T follicular helper cell (primary cell): Measurements from ENCODE around the gene SLC7A4.

Experiments
- DNase-seq: peaks from one replicate; pipeline ENCODE4 v3.0.0-alpha.2; 2020; ENCODE audit warnings: low read depth

The SLC7A4 gene

DNA sequence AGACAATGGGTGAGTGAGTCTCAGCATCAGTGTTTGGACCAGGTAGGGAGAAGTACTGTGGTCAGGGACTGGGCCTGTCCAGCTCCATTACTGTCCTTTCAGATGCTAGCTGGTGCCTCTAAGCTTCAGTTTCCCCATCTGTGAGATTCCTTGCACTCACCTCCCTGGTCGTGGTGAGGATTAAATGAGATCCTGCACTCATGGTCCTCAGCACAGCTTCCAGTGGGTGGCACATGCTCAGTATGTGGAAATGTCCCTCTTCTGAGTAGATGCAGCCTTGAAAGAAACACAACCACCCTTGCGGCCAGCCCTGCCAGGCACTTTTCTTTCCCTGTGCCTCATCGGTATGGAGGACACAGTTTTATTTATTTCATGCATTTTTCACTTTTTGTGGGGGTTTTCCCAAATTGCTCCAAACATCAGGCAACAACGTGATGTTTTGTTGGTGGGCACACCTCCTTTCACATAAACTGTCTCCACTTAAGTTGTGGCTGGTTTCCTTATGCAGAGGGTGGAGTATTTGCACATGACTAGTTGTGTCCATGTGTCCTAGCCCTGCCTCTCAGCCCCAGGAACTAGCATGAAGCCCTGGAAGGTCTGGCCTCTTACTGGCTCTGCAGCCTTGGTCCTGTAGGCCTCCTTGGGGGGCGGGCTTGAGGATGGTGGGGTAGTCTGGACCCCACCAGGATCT is 49.1 kb downstream of the SLC7A4 start:
- no peak for DNase-seq

- DNase-seq: no peak
Observed at GRCh38 chr22:20982563-20982882, 49.8 kb downstream of the SLC7A4 start.

DNA sequence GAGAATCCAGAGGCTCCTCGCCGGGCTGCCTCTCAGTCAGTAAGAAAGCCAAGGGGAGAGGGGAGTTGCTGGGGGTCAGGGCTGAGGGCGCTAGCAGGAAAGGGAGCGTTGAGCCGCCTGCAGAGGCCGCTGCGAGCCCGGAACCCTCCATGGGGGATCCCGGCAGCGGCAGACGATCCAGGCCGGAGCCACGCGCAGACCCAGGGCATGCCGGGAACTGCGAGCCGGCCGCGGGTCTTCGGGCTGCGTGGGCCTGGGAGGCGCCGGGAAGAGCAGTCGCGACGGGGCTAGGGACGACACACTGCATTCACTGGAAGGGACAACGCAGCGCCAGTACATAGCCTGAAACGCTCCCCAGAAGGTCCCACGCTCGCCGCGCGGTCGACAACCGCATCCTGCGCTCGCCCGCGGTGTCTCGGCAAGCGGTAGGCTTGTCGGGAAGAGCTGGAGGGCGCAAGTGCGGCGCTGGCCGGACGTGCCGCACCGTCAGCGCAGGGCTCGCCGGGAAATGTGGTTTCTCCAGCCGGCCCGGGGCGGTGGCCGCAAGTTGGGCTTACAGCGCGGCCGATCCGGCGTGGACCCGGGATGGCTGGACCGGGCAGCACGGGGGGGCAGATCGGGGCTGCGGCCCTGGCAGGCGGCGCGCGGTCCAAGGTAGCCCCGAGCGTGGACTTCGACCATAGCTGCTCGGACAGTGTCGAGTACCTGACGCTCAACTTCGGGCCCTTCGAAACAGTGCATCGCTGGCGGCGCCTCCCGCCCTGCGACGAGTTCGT is 50.4 kb downstream of the SLC7A4 start, which contains the start of gene LZTR1:
Gene LZTR1, plus strand, starts transcription at position 511 of the 776 bp plus-strand sequence. Its CDS starts 75 bp downstream, at position 586.
- peak; percentile 44 for DNase-seq

- DNase-seq: no peak
Observed at GRCh38 chr22:20980938-20981722, 51.2 kb downstream of the SLC7A4 start.

GRCh38 chr22:20980523-20980922 is 51.8 kb downstream of the SLC7A4 start:
- no peak for DNase-seq

- no peak for DNase-seq
Observed at GRCh38 chr22:20979940-20980453, 52.4 kb downstream of the SLC7A4 start.

- peak; percentile 56 for DNase-seq
Observed at GRCh38 chr22:20979243-20979809, 53.0 kb downstream of the SLC7A4 start.
